D721Med (cell line): ENCODE measurements around the gene ACTC1.
A peak's percentile ranks its signal among the peaks of the same experiment; 100 is the strongest.
"Not testable (repeated sequence)": the region's sequence is repeated elsewhere in the genome, so short reads cannot be mapped to it uniquely, and the experiment has no call there.

Experiments
- DNase-seq: peaks from one replicate; pipeline ENCODE4 v3.0.0; 2011; ENCODE audit warnings: low spot score; ENCODE audit not compliant: insufficient read length
- FAIRE-seq: peaks from 2 replicates; lab custom pipeline; 2011; peaks lifted over from hg19 to GRCh38; lab: Jason Lieb, UNC
- TF ChIP-seq, protein P1 (sequence below): IDR thresholded peaks from 2 replicates; pipeline ENCODE4 v1.5.1; 2012; ENCODE audit warnings: mild to moderate bottlenecking, control low read depth; ENCODE audit not compliant: insufficient read depth; ENCODE audit errors: missing control alignments

Gene ACTC1

DNA sequence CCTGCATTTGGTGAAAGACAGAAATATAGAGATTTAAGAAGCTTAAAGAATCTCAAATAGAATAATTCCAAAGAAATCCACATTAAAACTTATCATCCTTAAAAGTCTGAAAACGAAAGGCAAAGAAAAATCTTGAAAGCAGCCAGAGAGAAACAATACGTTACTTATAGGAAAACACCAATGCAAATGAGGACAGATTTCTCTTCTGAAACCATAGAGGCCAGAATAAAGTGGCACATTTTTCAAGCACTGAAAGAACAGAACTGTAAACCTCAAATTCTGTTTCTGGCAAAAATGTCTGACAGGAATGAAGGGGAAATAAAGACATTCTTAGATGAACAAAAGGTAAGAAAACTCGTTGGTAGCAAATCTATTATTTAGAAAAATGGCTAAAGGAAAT lies 13.8 kb upstream of the ACTC1 start:
- DNase-seq (no peak), FAIRE-seq (no peak)
- TF ChIP-seq, protein P1, sequence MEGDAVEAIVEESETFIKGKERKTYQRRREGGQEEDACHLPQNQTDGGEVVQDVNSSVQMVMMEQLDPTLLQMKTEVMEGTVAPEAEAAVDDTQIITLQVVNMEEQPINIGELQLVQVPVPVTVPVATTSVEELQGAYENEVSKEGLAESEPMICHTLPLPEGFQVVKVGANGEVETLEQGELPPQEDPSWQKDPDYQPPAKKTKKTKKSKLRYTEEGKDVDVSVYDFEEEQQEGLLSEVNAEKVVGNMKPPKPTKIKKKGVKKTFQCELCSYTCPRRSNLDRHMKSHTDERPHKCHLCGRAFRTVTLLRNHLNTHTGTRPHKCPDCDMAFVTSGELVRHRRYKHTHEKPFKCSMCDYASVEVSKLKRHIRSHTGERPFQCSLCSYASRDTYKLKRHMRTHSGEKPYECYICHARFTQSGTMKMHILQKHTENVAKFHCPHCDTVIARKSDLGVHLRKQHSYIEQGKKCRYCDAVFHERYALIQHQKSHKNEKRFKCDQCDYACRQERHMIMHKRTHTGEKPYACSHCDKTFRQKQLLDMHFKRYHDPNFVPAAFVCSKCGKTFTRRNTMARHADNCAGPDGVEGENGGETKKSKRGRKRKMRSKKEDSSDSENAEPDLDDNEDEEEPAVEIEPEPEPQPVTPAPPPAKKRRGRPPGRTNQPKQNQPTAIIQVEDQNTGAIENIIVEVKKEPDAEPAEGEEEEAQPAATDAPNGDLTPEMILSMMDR, result no peak

DNA sequence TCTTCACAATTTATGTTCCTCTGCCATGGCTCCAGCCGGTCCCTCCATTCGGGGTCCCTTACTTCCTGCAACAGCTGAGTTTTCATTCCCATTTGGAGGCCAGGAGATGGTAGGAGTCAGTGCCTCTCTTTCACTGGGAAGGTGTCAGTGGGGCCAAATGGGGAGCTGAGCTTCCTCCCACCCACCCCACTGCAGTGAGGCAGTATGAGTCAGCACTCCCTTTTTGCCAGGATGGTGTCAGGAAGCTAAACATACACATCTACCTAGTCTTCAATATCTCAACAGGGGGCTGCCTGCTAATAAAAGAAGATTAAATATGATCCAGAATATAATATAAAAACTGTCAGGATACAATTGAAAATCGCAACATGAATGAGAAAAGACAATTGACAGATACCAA lies 12.7 kb upstream of the ACTC1 start:
- DNase-seq (no peak), FAIRE-seq (no peak)
- TF ChIP-seq, protein P1, result no peak

DNA sequence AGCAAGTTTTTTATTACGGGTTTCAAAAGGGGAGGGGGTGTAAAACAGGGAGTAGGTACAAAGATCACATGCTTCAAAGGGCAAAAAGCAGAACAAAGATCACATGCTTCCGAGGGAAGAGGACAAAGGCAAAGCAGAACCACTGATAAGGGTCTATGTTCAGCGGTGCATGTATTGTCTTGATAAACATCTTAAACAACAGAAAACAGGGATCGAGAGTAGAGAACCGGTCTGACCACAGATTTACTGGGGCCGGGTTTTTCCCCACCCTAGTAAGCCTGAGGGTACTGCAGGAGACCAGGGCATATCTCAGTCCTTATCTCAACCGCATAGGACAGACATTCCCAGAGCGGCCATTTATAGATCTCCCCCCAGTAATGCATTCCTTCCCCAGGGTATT lies 11.9 kb upstream of the ACTC1 start:
- not testable (repeated sequence) for DNase-seq, FAIRE-seq

DNA sequence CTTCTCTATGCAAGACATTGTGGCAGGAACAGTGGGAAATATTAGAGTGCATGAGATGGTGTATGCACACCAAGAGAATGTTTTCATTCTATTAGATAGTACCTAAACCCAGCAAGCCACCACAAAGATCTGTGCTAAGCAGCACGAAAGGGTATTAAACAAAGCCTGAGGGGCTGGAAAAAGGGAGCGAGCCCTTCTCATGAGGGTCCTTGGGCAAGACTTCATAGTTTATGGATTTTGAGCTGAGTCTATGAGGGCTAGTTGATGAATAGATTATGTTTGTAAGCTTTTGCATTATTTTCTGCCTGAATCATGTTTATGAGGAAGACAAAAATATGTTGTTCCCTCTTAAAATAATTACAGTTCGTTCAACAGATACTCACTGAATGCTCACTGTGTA lies 9.4 kb upstream of the ACTC1 start:
- no peak for FAIRE-seq
- TF ChIP-seq, protein P1, result no peak
- DNase-seq, result no peak

DNA sequence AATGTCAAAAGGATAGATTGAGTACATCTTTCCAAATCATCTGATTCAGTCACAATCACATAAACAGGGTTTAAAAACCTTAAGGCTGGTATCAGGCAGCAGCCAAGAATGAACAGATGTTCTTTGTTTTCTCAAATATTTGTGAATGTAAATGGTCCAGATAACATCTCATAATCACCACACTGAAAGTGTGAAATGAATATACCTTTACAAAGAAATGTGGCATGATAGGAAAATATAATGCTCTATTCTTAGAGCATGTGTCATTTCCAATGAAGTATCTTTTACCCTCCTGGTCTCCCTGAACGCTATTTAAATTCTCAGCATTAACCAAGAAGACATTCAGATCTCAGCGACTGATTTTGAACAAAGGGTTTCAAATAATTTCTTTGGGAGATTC lies 8.8 kb upstream of the ACTC1 start:
- DNase-seq (no peak), FAIRE-seq (peak; percentile 58)
- TF ChIP-seq, protein P1, result no peak

DNA sequence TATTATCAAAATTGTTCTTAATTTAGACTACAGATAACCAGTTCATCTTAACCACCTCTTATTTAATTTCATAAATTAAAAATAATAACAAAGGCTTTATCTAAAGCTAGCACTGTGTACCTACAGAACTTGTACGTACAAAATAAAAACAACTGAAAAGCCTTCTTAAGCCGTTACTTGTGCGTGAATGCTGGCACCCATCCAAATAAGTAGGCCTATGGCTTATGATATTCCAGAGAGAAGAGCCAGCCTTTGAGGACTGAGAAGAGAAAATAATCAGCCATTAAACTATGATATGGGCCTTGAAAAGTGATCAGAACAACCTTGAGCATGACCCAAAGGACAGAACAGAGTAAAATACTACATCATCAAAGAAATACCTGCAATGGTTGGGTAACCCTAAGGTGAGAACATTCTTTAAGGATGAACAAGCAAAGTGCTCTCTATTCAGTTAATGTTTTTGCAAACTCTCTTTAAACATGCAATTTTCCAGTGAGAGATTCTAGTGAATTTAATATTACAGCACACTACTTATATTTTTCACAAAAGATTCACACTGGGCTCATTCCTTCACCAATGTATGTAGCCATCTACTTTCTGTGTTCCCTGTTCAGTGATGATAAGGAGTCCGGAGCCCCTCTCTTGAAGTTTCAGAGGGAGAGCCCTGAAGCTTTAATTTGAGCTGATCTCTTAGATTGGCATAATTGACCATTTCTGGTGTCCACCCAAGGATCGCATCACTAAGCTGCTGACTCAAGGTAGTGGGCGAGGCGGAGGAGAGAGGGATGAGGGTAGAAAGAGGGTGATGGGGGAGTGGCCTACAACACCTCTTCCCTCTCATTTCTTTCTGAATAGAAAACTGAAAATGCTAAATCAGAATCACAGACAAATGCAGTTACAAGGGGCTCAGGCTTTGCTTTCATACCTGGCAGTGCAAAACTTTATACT lies 7.7 kb upstream of the ACTC1 start:
- DNase-seq, result no peak
- TF ChIP-seq, protein P1, result no peak
- peak; percentile 6 for FAIRE-seq

DNA sequence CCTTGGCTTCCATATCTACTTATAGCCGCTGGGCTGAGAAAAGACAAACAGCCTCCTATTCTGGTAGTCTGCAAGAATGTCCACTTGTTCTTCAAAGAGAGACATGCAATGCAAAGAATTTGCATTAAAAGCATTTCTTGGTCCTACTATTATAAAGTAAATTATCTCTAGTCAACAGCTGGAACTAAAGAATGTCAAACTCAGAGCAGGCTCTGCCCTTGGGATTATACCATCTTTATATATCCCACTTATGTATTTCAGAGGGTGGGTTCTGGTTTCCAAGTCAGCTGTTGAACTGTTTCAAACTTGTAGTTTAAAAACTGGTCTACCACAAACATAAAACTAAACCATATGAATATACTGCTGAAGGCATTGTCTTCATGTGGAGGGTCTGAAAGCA lies 7.0 kb upstream of the ACTC1 start:
- FAIRE-seq (no peak), DNase-seq (no peak)
- TF ChIP-seq, protein P1, result no peak
